GM18951 (cell line): ENCODE measurements around the gene TASOR2.

Source experiments
- POLR2A ChIP-seq: IDR thresholded peaks from 4 replicates; pipeline ENCODE4 v1.6.1; 2011; ENCODE audit warnings: mild to moderate bottlenecking; ENCODE audit not compliant: insufficient read length, insufficient read depth; ENCODE audit errors: extremely low read depth
- in situ Hi-C: fragments of 300-500 bp; cut with MboI; formaldehyde crosslinking; loops from one replicate; pipeline ENCODE4 v1.12.0; 2022; ENCODE audit warnings: low sequenced_read_pairs, mixed read lengths, inconsistent platforms; ENCODE audit not compliant: unreplicated experiment

The TASOR2 gene, protein sequence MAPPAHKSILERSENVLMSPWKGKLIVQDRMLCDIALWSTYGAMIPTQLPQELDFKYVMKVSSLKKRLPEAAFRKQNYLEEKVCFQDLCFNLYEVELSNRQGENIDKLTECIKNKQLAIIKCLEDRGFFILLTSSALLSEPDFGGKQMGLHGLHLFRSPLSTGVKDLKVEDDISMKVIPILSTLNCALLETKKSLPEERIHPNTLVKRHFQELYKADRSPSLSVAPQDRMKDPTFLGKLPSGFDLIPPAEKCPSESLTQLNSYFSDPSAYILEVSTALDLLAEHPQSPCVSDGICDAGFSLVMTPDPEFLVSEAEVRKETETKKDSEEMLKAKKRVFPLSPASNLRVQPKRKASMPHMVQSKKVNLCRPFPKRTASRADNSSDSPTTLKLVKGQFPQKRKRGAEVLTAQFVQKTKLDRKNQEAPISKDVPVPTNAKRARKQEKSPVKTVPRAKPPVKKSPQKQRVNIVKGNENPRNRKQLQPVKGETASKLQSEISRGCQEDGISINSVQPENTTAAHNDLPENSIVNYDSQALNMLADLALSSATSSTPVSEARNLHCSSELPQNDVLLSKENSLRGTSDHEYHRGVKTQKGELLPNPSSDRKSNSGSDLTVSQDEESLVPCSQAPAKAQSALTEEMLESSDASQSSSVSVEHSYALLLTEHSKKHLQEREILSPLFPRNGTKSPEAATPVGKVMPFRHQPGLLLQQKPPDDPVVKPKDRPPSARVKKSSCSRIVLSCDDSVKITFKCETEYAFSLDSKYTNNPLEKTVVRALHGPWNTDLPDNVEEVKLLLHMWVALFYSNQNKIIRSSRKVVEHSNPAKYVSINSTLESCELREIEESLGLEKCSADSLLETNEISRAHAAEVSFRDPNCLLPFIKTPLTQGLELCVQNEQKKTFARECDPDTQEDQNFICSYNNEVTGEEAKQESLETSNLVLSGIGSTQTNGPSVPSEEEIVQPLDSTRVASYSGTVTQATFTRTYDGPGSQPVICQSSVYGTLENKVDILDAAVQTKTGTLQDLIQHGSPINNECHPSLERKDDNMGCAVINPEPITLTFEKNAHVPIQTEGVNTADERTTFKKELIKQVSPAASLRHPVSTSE (N-terminal part only)

DNA sequence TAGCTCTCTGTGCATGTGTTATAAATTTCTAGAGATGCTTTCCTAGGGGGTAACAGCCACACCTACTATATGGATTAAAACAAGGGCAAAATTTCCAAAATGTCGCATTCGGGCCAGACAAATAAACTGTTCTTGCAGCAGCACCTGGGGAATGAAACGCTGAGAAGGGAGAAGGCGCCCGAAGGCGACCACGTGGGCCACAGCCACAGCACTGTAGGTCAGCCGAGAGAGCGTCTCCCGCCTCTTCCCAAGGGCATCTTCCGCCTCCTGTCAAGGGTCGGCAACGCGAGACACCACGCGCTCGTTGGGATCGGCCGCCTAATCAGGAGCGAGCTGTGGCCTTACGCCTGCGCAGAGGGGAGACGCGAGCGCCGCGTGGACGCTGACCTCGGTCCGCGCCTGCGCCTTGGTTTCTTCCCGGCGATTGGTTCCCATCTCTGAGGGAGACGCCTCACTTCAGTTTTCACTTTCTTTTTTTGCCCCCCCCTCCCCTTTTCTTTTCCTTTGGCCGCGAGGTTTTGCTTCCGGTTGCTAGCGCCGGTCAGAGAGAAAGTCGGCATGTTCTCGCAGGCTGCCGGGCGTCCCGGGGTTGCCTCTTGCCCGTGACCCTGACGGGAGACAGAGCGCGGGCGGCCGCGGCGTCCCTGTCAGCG, at the start of gene TASOR2:
Gene TASOR2 (plus strand): TSS at position 521 of the 653 bp plus-strand sequence. CDS start 35,805 bp downstream, outside the sequence.
- peak; percentile 74 for TF ChIP-seq POLR2A
- in situ Hi-C loops: no loop called here

DNA sequence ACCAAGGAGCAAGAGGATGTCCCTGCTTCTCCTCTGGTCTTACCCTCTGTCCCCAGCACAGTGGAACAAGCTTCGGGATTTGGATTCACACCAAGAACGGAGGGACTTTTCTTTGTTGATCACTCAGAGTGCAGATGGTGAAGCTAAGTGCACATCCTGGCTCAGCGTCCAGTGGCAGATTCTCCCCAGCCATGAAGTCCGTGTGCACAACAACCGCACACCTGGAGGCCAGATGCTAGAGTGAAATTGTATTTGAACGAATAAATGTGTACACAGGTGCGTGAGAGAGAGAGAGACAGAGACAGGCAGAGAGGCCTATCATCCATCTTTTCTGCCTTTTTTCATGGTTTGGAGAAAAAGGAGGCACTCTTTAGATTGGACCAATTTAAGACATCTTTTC, 49.7 kb upstream of the TASOR2 start:
- in situ Hi-C loops: no loop called here

DNA sequence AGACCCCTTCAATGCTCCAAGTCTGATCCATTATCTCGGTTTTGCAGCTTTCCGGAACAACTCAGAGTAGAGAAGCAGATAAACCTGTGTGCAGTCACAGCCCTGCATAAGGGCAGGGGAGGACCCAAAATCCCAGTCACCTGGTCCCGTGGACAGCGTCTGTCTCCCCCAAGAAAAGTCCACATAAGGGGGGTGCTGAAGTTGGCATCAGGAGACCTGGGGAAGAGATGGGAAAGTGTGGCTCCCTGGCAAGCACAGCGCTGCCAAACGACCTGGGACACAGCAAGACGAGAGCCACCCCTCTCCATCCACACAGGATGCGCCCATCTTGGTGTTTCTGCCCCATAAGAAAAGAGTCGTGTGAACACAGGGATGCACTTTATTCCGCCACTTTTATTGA, 46.1 kb upstream of the TASOR2 start:
- TF ChIP-seq POLR2A: no peak
- in situ Hi-C loops: no loop called here

More for the DNA sequence above, 49.7 kb upstream of the TASOR2 start:
- TF ChIP-seq POLR2A: no peak

DNA sequence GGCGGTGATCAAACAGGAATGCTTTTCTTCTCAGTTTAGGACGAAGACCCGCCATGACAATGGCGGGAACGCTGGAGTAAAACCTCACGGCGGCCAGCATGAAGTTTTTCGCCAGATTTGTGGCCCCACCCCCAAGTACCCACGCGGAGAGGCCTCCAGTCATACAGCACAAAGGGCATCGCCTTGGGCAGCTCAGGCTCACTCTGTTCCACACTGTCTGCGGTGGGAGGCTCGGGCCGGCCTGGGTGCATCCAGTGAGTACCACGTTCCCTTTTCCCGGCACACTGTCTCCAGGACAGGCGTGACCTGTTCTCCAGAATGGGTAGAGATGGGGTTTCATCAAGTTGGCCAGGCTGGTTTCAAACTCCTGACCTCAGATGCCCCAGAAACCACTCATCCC, 45.6 kb upstream of the TASOR2 start:
- no peak for TF ChIP-seq POLR2A
- in situ Hi-C loops: no loop called here

DNA sequence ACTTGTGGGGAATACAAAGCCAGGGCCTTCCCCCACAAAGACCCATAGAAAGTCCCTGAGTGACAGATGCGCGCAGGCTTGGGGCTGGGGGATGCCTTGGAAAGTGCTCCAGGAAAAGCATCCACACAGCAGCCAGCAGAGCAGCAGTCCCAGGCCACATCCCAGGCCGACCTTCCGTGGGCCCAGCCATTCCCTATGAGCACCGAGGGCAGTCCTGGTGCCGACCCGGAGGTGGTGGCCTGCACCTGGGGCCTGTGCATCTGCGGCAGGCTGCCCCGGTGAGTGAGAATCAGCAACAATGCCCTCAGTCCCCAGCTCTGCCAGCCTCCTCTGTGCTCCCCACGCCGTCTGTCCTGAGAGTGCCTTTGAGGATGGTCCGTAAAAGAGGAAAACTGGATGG, 44.6 kb upstream of the TASOR2 start:
- TF ChIP-seq POLR2A: no peak
- in situ Hi-C loops: no loop called here

DNA sequence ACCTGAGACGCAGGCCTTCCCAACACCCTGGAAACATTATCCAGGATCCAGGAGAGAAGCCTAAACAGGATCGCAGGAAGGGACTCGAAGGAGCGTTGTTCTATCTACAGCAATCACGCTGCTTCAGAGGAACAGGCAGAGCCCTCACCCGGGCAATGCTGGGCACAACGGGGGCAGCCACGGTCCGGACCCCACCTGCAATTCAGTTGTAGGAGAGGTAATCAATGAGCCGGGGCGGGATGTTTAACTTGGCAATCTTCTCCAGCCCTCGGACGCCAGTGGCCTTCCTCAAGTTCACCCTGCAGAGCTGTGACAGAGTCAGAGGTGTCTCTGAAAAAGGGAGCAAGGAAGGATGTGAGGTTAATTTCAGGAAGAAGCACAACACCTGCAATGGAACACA, 44.1 kb upstream of the TASOR2 start:
- in situ Hi-C loops: no loop called here
- TF ChIP-seq POLR2A: no peak

DNA sequence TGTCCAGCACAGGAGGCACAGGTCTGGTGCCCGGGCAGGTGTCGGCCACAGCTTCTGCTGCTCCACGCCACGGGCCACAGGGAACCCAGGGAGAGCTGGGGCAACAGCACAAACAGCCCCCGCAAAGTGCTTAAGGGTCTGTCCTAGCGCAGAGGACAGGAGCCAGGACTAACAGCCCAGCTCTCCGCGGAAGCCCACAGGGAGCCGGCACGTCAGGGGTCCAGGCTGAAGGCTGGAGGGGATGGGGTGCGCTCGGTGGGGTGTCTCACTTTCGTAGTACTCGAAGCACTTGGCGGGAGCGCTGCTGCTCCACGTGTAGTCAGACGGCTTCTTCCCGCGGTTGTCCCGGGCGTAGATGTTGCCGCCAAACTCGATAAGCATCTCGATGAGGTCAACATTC, 43.1 kb upstream of the TASOR2 start:
- TF ChIP-seq POLR2A: no peak
- in situ Hi-C loops: no loop called here

DNA sequence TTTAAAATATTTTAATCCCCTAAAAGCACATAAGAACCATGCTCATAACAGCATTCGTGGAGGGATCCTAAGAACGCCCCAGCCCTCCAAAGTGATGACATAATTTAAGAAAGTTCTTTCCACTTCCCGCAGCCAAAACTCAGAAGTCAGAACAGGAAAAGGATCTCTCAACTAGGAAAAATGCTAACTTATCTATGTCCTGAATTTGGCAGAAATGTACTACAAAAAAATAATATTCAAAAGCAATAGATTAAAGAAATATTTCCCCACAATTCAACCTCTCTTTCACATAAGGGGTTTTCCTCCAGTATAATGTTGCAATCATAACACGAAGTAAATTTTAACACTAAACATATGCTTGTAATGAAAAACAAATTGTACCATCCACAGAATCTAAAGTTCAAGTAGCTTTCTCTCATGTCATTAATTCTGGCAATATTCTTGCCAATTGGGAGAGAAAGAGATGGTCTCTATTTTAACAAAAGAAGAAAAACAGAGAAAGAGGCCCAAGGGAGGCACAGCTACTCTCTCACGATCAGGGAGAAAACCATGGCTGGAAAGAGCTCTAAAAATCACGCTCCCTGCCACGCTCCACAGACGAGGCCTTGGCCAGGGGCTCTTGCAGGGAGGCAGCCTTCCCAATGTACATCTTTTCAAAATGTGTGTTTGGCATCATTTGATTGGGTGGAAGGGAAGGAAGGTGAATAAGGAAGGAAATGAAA, 41.1 kb upstream of the TASOR2 start:
- in situ Hi-C loops: no loop called here
- no peak for TF ChIP-seq POLR2A

DNA sequence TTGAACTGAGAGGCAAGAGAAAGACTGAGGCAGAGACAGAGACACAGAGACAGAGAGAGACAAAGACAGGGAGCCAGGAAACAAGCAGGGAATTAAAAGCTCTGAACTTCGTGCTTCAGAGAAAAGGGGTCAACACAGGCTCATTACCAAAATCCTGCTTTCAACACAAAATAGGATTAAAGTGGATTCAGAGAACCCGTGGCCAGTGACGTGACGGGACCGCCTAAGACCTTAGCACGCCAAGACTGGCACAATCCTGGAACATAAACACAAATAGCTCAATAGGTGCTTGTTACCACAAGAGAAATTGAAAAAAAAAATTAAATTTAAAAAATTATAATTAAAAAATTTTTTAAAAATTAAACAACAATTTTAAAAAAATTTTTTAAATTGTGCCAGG, 39.7 kb upstream of the TASOR2 start:
- TF ChIP-seq POLR2A: no peak
- in situ Hi-C loops: no loop called here

DNA sequence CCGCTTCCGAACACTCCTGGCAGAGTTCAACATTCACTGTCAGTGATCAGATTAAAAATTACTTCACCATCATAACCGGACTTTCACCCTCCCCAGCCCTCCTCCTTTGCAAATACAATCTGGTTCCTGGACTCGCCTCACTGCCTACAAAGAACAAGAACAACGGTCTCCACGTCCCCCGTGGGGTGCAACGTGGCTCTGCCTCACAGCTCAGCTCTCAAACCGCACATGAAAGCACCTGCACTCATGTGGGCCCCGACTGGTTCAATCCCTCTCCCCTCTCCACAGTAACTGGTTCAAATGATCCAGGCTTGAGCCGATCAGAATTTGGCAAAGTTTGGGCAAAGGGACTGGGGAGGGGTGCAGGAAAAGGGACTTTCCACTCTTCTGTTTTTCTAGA, 39.3 kb upstream of the TASOR2 start:
- in situ Hi-C loops: no loop called here
- TF ChIP-seq POLR2A: no peak

DNA sequence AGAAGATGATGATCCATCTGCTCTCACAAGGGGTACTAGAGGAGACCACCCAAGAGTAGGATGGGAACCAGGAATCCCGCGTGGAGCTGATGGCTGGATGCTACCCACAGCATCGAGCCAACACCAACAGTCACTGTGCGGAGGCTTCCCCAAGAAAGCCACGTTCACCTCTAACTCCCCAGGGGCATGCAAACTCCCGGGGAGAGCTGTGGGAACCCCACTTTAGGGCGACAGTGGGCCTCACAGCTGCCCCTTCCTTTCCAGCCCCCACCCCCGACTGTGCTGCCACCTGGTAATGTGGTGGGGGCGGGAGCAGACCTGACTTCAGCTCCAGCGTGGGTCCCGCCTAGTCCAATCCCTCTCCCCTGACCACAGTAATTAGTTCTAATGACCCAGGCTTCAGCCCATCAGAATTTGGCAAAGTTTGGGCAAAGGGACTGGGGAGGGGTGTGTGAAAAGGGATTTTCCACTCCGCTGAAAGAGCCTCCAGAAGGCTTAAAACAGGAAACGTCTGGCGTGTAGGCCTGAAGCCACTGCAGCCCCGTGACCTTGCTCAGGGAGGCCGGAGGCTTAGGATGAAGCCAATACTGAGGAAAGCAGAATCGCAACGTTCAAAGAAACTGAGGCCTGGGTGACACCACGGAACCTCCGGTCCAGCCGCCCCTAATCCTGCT, 38.6 kb upstream of the TASOR2 start:
- no peak for TF ChIP-seq POLR2A
- in situ Hi-C loops: no loop called here

DNA sequence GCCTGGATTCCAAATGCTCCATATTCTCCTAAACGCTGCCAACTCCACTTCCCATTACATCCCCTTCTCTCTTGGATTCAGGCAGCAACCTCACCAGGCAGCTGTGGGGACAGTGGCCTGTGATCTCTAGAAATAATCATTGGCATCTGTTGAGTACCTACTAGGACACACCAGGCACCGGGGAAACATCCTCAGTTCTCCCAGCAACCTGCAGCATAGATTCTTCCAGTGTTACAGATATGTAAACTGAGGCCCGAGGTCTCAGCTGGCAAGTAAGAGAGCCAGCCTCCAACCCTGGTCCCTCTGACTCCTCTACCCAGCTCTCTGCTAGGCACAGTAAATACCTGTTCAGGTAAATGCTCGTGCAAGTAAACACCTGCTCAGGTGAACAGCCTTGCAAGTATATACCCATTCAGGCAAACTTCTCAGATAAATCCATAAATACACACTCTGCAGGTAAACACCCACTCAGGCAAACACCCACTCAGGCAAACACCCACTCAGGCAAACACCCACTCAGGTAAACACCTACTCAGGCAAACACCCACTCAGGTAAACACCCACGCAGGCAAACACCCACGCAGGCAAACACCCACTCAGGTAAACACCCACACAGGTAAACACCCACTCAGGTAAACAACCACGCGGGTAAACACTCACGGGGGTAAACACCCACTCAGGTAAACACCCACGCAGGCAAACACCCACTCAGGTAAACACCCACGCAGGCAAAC, 37.0 kb upstream of the TASOR2 start:
- TF ChIP-seq POLR2A: no peak
- in situ Hi-C loops: no loop called here
